ENCODE measurements around the gene CABLES2.

- TF ChIP-seq CTCF (IDR thresholded peaks at IDR 0.05) (no peak), POLR2A (IDR thresholded peaks at IDR 0.05) (no peak)
Observed at GRCh38 chr20:62365814-62366369, 41.2 kb downstream of the CABLES2 start.

All from testis (tissue), 2 donors.